GM23338 (cell line): ENCODE data around the gene PCGF6. TPM values are rescaled to one million over a fixed set of nuclear protein-coding genes. Genes with fewer than 3 reads are reported as not detected.
A peak's percentile ranks its signal among the peaks of the same experiment; 100 is the strongest.

Experiments used
- ATAC-seq: fragments of 200-7000 bp; cut with Tn5 transposase; 3 replicates; pipeline ENCODE4 v1.9.1; 2020
- DNase-seq: peaks from one replicate; pipeline ENCODE4 v3.0.0-alpha.2; 2015; ENCODE audit warnings: low spot score
- H2AFZ ChIP-seq: fragments of 200-600 bp; sonication (generic); 2 replicates; pipeline ENCODE4 v1.8.0; 2016; ENCODE audit warnings: antibody characterized with exemption, mild to moderate bottlenecking, moderate library complexity
- H3F3A ChIP-seq: fragments of 200-600 bp; sonication (generic); replicated peaks from 2 replicates; pipeline ENCODE4 v1.8.0; 2017; ENCODE audit warnings: antibody characterized with exemption, mixed run types, low read depth
- H3K27ac ChIP-seq: fragments of 200-600 bp; sonication (generic); 2 replicates; pipeline ENCODE4 v1.6.1; 2016; ENCODE audit warnings: low read depth
- H3K27me3 ChIP-seq: fragments of 200-600 bp; sonication (generic); 2 replicates; pipeline ENCODE4 v1.8.0; 2016; ENCODE audit warnings: mild to moderate bottlenecking, mixed run types, moderate library complexity; ENCODE audit not compliant: insufficient read depth
- H3K36me3 ChIP-seq: fragments of 200-600 bp; sonication (generic); 2 replicates; pipeline ENCODE4 v1.8.0; 2016; ENCODE audit warnings: mild to moderate bottlenecking; ENCODE audit not compliant: insufficient read depth
- H3K4me1 ChIP-seq: fragments of 200-600 bp; sonication (generic); 2 replicates; pipeline ENCODE4 v1.8.0; 2016; ENCODE audit warnings: mild to moderate bottlenecking, moderate library complexity; ENCODE audit not compliant: insufficient read depth
- H3K4me2 ChIP-seq: fragments of 200-600 bp; sonication (generic); 2 replicates; pipeline ENCODE4 v1.7.1; 2017; ENCODE audit warnings: mixed run types
- H3K4me3 ChIP-seq: fragments of 200-600 bp; sonication (generic); 2 replicates; pipeline ENCODE4 v1.6.1; 2016; ENCODE audit warnings: mixed run types
- H3K79me2 ChIP-seq: fragments of 200-600 bp; sonication (generic); replicated peaks from 2 replicates; pipeline ENCODE4 v1.8.0; 2017; ENCODE audit warnings: mild to moderate bottlenecking; ENCODE audit not compliant: insufficient read depth
- H3K9me2 ChIP-seq: fragments of 200-600 bp; sonication (generic); 2 replicates; pipeline ENCODE4 v1.8.0; 2017; ENCODE audit not compliant: insufficient read depth
- H4K20me1 ChIP-seq: fragments of 200-600 bp; sonication (generic); replicated peaks from 2 replicates; pipeline ENCODE4 v1.8.0; 2017; ENCODE audit warnings: mild to moderate bottlenecking; ENCODE audit not compliant: insufficient read depth
- H3K27ac Mint-ChIP-seq: 2 replicates; pipeline ENCODE4 v1.8.0; 2020; ENCODE audit warnings: inconsistent platforms, mild to moderate bottlenecking, moderate library complexity, mixed read lengths
- H3K27me3 Mint-ChIP-seq: 3 replicates; pipeline ENCODE4 v1.8.0; 2022; ENCODE audit warnings: low read depth, mild to moderate bottlenecking, moderate library complexity, mixed read lengths, inconsistent platforms; ENCODE audit not compliant: insufficient read depth, poor library complexity
- H3K36me3 Mint-ChIP-seq: 3 replicates; pipeline ENCODE4 v1.8.0; 2021; ENCODE audit warnings: low read depth, mild to moderate bottlenecking, inconsistent platforms, moderate library complexity, mixed read lengths
- H3K4me1 Mint-ChIP-seq: 3 replicates; pipeline ENCODE4 v1.8.0; 2020; ENCODE audit warnings: mild to moderate bottlenecking, inconsistent platforms, mixed read lengths
- H3K4me3 Mint-ChIP-seq: 3 replicates; pipeline ENCODE4 v1.8.0; 2021; ENCODE audit warnings: moderate library complexity, mild to moderate bottlenecking, inconsistent platforms, mixed read lengths
- H3K9me3 Mint-ChIP-seq: 3 replicates; pipeline ENCODE4 v1.8.0; 2020; ENCODE audit warnings: moderate library complexity, mild to moderate bottlenecking, inconsistent platforms, mixed read lengths
- CREB1 ChIP-seq: fragments of 250-450 bp; sonication (Bioruptor Pico); IDR thresholded peaks from 2 replicates; pipeline ENCODE4 v1.5.0; 2020; ENCODE audit warnings: low read depth, mild to moderate bottlenecking, moderate library complexity
- CTCF ChIP-seq, 2 experiments: fragments of 200-600 bp in 1 of 2; sonication (generic) in 1 of 2; conservative IDR thresholded peaks; 2 replicates each; pipeline versions ENCODE4 v1.5.1 to v1.6.1; 2016 to 2017; ENCODE audit warnings: antibody characterized with exemption in 2 of 2, low read depth in 2 of 2, mild to moderate bottlenecking in 2 of 2, moderate library complexity in 1 of 2
- EZH2 ChIP-seq: fragments of 200-600 bp; sonication (generic); IDR thresholded peaks from one replicate; pipeline ENCODE4 v1.8.0; 2017; ENCODE audit warnings: antibody characterized with exemption, mild to moderate bottlenecking, low read depth; ENCODE audit not compliant: unreplicated experiment
- EZH2phosphoT487 ChIP-seq: fragments of 200-600 bp; sonication (generic); IDR thresholded peaks from one replicate; pipeline ENCODE4 v1.8.1; 2018; ENCODE audit warnings: antibody characterized with exemption; ENCODE audit not compliant: unreplicated experiment
- JUNB ChIP-seq: IDR thresholded peaks from one replicate; pipeline ENCODE4 v1.6.1; 2016; ENCODE audit warnings: antibody characterized with exemption; ENCODE audit not compliant: unreplicated experiment
- NANOG ChIP-seq: IDR thresholded peaks from 2 replicates; pipeline ENCODE4 v1.6.1; 2016; ENCODE audit warnings: antibody characterized with exemption, borderline replicate concordance
- POLR2AphosphoS5 ChIP-seq: IDR thresholded peaks from 2 replicates; pipeline ENCODE4 v1.6.1; 2016; ENCODE audit warnings: antibody characterized with exemption, low read depth
- REST ChIP-seq: IDR thresholded peaks from one replicate; pipeline ENCODE4 v1.6.1; 2018; ENCODE audit warnings: antibody characterized with exemption; ENCODE audit not compliant: unreplicated experiment
- STAT1 ChIP-seq: IDR thresholded peaks from one replicate; pipeline ENCODE4 v1.6.1; 2016; ENCODE audit warnings: antibody characterized with exemption; ENCODE audit not compliant: unreplicated experiment
- ZNF114 ChIP-seq: fragments of 250-450 bp; sonication (Bioruptor Pico); IDR thresholded peaks from 2 replicates; pipeline ENCODE4 v1.5.0; 2020; ENCODE audit warnings: mild to moderate bottlenecking, moderate library complexity
- ZNF331 ChIP-seq: fragments of 250-450 bp; sonication (Bioruptor Pico); IDR thresholded peaks from 2 replicates; pipeline ENCODE4 v1.5.0; 2020; ENCODE audit warnings: low read depth, mild to moderate bottlenecking, moderate library complexity
- ZNF462 ChIP-seq: fragments of 250-450 bp; sonication (Bioruptor Pico); IDR thresholded peaks from 2 replicates; pipeline ENCODE4 v1.5.0; 2020; ENCODE audit warnings: mild to moderate bottlenecking, moderate library complexity
- polyA plus RNA-seq: library from polyadenylated mRNA; unstranded; fragments of >200 nt; fragmentation: Nextera tagmentation; extraction: Ambion mirVana; gene quantifications from 2 replicates; pipeline ENCODE4 v1.2.1, GENCODE V29; 2016
- total RNA-seq: library from RNA; depleted of rRNA; stranded (reverse); fragments of >200 nt; shearing (Covaris generic); gene quantifications from 2 replicates; pipeline ENCODE4 v1.2.3, GENCODE V29; 2014
- TF ChIP-seq, protein P1 (sequence below): IDR thresholded peaks from 2 replicates; pipeline ENCODE4 v1.6.1; 2016; ENCODE audit warnings: antibody characterized with exemption

PCGF6 gene
- total and polyA plus RNA-seq, 2 experiments from 2014 or later = 14.0 to 22.3 TPM

- H3K9me3 Mint-ChIP-seq = no peaks in the 10 kb centered on the region; the same call in 2 of the 3 replicates
- Histone ChIP-seq H3K4me3 (peak within 1 kb of the TSS; percentile 85), H3K79me2 (no peaks in the 10 kb centered on the region), H3K36me3 (no peaks in the 10 kb centered on the region), H3K27me3 (peaks cover 64% of the 10 kb centered on the region), H3K9me2 (no peaks in the 10 kb centered on the region), H3K4me2 (peak within 1 kb of the TSS; percentile 99), H2AFZ (peak within 1 kb of the TSS; percentile 99), H3K4me1 (peaks cover 26% of the 10 kb centered on the region), H3F3A (peaks cover 27% of the 10 kb centered on the region), H4K20me1 (peaks cover 19% of the 10 kb centered on the region), H3K27ac (no peak within 1 kb of the TSS)
- no peak for TF ChIP-seq ZNF114 (CRISPR knock-in tag)
- TF ChIP-seq ZNF331 = no peak
- TF ChIP-seq CTCF (conservative IDR thresholded peaks at IDR 0.05; ENCODE audit: low read depth in 2 of 2) = peak in 1 of 2 experiments; percentile 23; a peak in 1 of 4 replicates
- TF ChIP-seq POLR2AphosphoS5 = peak; percentile 84
- TF ChIP-seq REST = no peak
- no peak for TF ChIP-seq STAT1
- no peak for TF ChIP-seq JUNB
- TF ChIP-seq NANOG = no peak
- TF ChIP-seq, protein P1, sequence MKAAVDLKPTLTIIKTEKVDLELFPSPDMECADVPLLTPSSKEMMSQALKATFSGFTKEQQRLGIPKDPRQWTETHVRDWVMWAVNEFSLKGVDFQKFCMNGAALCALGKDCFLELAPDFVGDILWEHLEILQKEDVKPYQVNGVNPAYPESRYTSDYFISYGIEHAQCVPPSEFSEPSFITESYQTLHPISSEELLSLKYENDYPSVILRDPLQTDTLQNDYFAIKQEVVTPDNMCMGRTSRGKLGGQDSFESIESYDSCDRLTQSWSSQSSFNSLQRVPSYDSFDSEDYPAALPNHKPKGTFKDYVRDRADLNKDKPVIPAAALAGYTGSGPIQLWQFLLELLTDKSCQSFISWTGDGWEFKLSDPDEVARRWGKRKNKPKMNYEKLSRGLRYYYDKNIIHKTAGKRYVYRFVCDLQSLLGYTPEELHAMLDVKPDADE = no peak
- peak; percentile 19 for TF ChIP-seq EZH2
- no peak for TF ChIP-seq ZNF462 (CRISPR knock-in tag)
- no peak for TF ChIP-seq EZH2phosphoT487
- TF ChIP-seq CREB1 (CRISPR knock-in tag) = peak; percentile 31; the same call in 1 of the 2 replicates
- H3K27me3 Mint-ChIP-seq = peaks cover 55% of the 10 kb centered on the region
- H3K4me1 Mint-ChIP-seq = peaks cover 26% of the 10 kb centered on the region
- DNase-seq = peak; percentile 88
- H3K27ac Mint-ChIP-seq = no peak within 1 kb of the TSS
- peak; percentile 65 for ATAC-seq
- peak within 1 kb of the TSS; percentile 62 for H3K4me3 Mint-ChIP-seq
- H3K36me3 Mint-ChIP-seq = no peaks in the 10 kb centered on the region; the same call in 2 of the 3 replicates
Observed at GRCh38 chr10:103276896-103277712, 73.8 kb downstream of the PCGF6 start, which contains the start of gene INA. Gene INA (plus strand): TSS chr10:103277138. CDS start chr10:103277212, 74 bp downstream.
